HFF-Myc (cell line): ENCODE results near the gene FYB1.

Experiments used
- DNase-seq: peaks from one replicate; pipeline ENCODE4 v3.0.0-alpha.2; 2011; ENCODE audit warnings: low read depth; ENCODE audit errors: extremely low read depth
- H3K4me3 ChIP-seq: replicated peaks from 2 replicates; pipeline ENCODE4 v1.5.1; 2011; ENCODE audit warnings: low read depth, mild to moderate bottlenecking, control low read depth, low read length
- TF ChIP-seq, protein P1 (sequence below): IDR thresholded peaks from 2 replicates; pipeline ENCODE4 v1.5.1; 2012; ENCODE audit warnings: mild to moderate bottlenecking, low read depth, low read length, control low read depth; ENCODE audit errors: missing control alignments

Gene FYB1

DNA sequence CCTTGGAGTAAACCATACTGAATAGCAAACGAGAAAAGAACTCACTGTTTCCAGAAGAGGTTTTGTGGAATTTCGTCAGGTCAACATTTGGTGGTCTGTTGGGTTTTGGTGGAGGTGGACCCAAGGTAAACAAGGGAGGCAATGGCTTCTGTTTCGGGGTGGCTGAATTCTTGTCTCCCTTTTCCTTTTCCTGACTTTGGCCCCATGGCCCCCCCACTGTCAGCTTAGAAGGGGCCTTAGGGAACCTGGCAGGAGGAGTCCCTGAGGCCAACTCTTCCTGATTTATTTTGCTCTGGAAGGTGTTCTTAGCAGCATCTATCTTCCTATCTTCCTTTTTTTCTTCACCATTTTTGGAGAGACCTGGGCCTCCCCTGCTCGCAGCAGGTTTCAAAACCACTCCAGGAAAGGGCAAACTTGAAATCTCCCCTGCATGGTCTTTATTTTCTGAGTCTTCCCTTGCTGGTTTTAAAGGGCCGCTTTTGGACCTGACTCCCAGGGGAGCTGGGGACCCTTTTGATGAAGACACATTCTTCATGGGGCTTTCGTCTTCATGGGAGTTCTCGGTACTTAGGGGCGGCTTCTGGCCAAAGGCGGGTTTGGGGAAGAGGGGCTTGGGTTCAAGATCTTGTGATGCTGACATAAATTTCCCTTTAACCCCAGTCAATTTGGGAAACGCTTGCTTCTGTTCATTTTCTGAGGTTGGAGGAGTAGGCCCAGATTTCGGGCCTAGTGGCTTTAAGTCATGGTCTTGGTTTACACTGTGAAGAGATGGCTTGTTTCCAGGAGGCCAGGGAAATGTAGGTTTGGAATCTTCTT, 17.4 kb downstream of the FYB1 start:
- DNase-seq: no peak
- no peak overlapping the region for H3K4me3 ChIP-seq
- TF ChIP-seq, protein P1, sequence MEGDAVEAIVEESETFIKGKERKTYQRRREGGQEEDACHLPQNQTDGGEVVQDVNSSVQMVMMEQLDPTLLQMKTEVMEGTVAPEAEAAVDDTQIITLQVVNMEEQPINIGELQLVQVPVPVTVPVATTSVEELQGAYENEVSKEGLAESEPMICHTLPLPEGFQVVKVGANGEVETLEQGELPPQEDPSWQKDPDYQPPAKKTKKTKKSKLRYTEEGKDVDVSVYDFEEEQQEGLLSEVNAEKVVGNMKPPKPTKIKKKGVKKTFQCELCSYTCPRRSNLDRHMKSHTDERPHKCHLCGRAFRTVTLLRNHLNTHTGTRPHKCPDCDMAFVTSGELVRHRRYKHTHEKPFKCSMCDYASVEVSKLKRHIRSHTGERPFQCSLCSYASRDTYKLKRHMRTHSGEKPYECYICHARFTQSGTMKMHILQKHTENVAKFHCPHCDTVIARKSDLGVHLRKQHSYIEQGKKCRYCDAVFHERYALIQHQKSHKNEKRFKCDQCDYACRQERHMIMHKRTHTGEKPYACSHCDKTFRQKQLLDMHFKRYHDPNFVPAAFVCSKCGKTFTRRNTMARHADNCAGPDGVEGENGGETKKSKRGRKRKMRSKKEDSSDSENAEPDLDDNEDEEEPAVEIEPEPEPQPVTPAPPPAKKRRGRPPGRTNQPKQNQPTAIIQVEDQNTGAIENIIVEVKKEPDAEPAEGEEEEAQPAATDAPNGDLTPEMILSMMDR: no peak

DNA sequence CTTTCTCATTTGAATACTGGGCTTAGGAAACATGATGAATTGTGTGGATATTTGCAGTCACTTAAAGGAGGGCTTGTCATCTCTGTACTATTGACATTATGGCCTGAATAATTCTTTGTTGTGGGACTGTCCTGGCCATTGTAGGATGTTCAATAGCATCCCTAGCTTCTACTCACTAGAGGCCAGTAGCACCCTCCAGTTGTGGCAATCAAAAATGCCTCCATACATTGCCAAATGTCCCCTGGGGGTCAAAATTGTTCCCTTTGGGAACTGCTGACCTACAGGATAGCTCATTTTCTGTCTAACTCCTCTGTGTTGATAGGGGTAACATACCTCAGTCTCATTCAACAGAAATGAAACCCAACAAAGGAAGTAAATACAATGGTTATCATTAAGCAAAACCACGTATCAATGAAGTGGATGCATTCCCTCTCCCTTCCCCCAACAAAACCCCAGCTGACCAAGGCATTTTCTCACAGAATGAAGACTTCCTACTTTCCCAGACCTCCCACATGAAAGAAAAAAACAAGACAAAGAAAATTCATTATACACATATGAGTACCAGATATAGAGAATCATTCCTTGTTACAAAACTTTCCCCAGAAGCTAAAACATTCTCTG, 18.1 kb downstream of the FYB1 start:
- DNase-seq: no peak
- H3K4me3 ChIP-seq: no peak overlapping the region
- TF ChIP-seq, protein P1: no peak

DNA sequence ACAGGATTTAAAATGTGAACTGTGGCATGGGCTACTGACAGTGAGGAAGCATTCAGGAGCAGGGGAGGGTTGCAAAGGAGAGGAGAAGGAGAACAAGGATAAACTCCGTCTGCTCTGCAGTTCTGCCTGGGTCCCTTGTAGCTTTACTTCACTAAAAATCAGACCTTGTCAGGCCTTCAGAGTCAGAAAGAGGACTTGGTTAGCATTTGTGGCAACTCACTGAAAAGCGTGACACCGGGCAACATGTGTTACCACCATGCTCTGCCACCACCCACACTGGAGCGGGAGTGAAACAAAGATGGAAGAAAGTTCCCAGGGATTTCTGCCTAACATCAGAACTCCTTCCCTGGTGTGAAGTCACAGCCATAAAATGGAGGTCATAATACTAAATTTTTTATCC, 19.3 kb downstream of the FYB1 start:
- no peak for DNase-seq
- TF ChIP-seq, protein P1: no peak
- H3K4me3 ChIP-seq: no peak overlapping the region

DNA sequence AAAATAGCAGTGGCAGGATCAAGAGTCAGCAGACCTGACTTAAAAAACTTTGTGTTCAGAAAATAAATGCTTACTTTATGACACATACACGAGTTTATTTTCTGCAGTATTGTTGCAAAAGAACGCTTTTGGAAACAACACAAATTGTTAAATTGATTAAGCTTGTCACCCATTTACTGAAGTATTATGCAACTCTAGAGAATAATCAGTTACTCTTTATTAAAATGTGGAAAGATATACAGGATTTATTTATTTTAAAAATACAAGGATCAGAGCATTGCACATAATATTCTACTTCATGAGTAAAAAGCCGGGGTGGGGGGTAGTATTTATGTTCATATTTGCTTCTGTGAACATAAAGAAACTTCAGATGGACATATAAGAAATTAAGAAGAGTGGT, 20.0 kb downstream of the FYB1 start:
- H3K4me3 ChIP-seq: no peak overlapping the region
- TF ChIP-seq, protein P1: no peak
- no peak for DNase-seq

DNA sequence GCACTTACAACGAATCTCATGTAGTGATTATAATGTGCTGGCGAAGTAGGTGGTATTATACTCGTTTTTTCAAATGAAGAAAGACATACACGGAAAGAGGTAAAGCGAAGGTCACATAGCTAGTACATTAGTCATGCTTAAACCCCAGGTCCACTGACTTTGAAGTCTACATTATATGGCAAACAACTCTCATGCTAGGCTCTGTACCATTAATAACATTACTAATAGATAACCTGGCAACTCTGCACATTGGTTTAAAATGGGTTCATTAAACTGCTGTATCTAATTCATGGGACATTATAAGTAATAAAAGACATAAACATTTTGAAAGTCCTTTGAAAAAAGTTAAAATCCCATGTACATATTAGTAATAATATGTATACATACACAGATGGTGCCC, 21.2 kb downstream of the FYB1 start:
- no peak overlapping the region for H3K4me3 ChIP-seq
- no peak for DNase-seq
- TF ChIP-seq, protein P1: no peak

DNA sequence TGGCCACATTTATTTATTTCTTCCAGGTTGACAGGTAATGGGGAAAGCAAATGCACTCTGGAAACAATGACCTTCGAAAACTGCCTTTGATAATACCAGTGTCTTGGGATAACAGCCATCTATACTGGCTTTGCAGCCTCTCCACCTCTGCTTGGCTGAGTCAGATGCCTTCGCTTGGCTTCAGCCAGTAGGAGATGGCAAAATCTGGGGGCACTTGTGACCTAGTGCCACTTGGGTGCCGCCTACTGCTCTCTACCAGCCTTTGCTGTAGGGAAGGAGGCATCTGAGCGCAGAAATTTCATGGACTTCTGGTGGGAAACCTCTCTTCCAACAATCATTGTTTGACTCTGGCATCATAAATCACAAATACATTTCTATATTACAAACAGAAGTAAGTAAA, 21.8 kb downstream of the FYB1 start:
- no peak for DNase-seq
- H3K4me3 ChIP-seq: no peak overlapping the region
- TF ChIP-seq, protein P1: no peak
